GM23338 (cell line): ENCODE data around the gene SAMD4A. TPM values are rescaled to one million over a fixed set of nuclear protein-coding genes. Genes with fewer than 3 reads are reported as not detected.

Source experiments
- ATAC-seq: fragments of 200-7000 bp; cut with Tn5 transposase; 3 replicates; pipeline ENCODE4 v1.9.1; 2020
- DNase-seq: peaks from one replicate; pipeline ENCODE4 v3.0.0-alpha.2; 2015; ENCODE audit warnings: low spot score
- H2AFZ ChIP-seq: fragments of 200-600 bp; sonication (generic); 2 replicates; pipeline ENCODE4 v1.8.0; 2016; ENCODE audit warnings: antibody characterized with exemption, mild to moderate bottlenecking, moderate library complexity
- H3F3A ChIP-seq: fragments of 200-600 bp; sonication (generic); replicated peaks from 2 replicates; pipeline ENCODE4 v1.8.0; 2017; ENCODE audit warnings: antibody characterized with exemption, mixed run types, low read depth
- H3K27ac ChIP-seq: fragments of 200-600 bp; sonication (generic); 2 replicates; pipeline ENCODE4 v1.6.1; 2016; ENCODE audit warnings: low read depth
- H3K27me3 ChIP-seq: fragments of 200-600 bp; sonication (generic); 2 replicates; pipeline ENCODE4 v1.8.0; 2016; ENCODE audit warnings: mild to moderate bottlenecking, mixed run types, moderate library complexity; ENCODE audit not compliant: insufficient read depth
- H3K36me3 ChIP-seq: fragments of 200-600 bp; sonication (generic); 2 replicates; pipeline ENCODE4 v1.8.0; 2016; ENCODE audit warnings: mild to moderate bottlenecking; ENCODE audit not compliant: insufficient read depth
- H3K4me1 ChIP-seq: fragments of 200-600 bp; sonication (generic); 2 replicates; pipeline ENCODE4 v1.8.0; 2016; ENCODE audit warnings: mild to moderate bottlenecking, moderate library complexity; ENCODE audit not compliant: insufficient read depth
- H3K4me2 ChIP-seq: fragments of 200-600 bp; sonication (generic); 2 replicates; pipeline ENCODE4 v1.7.1; 2017; ENCODE audit warnings: mixed run types
- H3K4me3 ChIP-seq: fragments of 200-600 bp; sonication (generic); 2 replicates; pipeline ENCODE4 v1.6.1; 2016; ENCODE audit warnings: mixed run types
- H3K79me2 ChIP-seq: fragments of 200-600 bp; sonication (generic); replicated peaks from 2 replicates; pipeline ENCODE4 v1.8.0; 2017; ENCODE audit warnings: mild to moderate bottlenecking; ENCODE audit not compliant: insufficient read depth
- H3K9me2 ChIP-seq: fragments of 200-600 bp; sonication (generic); 2 replicates; pipeline ENCODE4 v1.8.0; 2017; ENCODE audit not compliant: insufficient read depth
- H4K20me1 ChIP-seq: fragments of 200-600 bp; sonication (generic); replicated peaks from 2 replicates; pipeline ENCODE4 v1.8.0; 2017; ENCODE audit warnings: mild to moderate bottlenecking; ENCODE audit not compliant: insufficient read depth
- H3K27ac Mint-ChIP-seq: 2 replicates; pipeline ENCODE4 v1.8.0; 2020; ENCODE audit warnings: inconsistent platforms, mild to moderate bottlenecking, moderate library complexity, mixed read lengths
- H3K27me3 Mint-ChIP-seq: 3 replicates; pipeline ENCODE4 v1.8.0; 2022; ENCODE audit warnings: low read depth, mild to moderate bottlenecking, moderate library complexity, mixed read lengths, inconsistent platforms; ENCODE audit not compliant: insufficient read depth, poor library complexity
- H3K36me3 Mint-ChIP-seq: 3 replicates; pipeline ENCODE4 v1.8.0; 2021; ENCODE audit warnings: low read depth, mild to moderate bottlenecking, inconsistent platforms, moderate library complexity, mixed read lengths
- H3K4me1 Mint-ChIP-seq: 3 replicates; pipeline ENCODE4 v1.8.0; 2020; ENCODE audit warnings: mild to moderate bottlenecking, inconsistent platforms, mixed read lengths
- H3K4me3 Mint-ChIP-seq: 3 replicates; pipeline ENCODE4 v1.8.0; 2021; ENCODE audit warnings: moderate library complexity, mild to moderate bottlenecking, inconsistent platforms, mixed read lengths
- H3K9me3 Mint-ChIP-seq: 3 replicates; pipeline ENCODE4 v1.8.0; 2020; ENCODE audit warnings: moderate library complexity, mild to moderate bottlenecking, inconsistent platforms, mixed read lengths
- CREB1 ChIP-seq: fragments of 250-450 bp; sonication (Bioruptor Pico); IDR thresholded peaks from 2 replicates; pipeline ENCODE4 v1.5.0; 2020; ENCODE audit warnings: low read depth, mild to moderate bottlenecking, moderate library complexity
- EZH2phosphoT487 ChIP-seq: fragments of 200-600 bp; sonication (generic); IDR thresholded peaks from one replicate; pipeline ENCODE4 v1.8.1; 2018; ENCODE audit warnings: antibody characterized with exemption; ENCODE audit not compliant: unreplicated experiment
- JUNB ChIP-seq: IDR thresholded peaks from one replicate; pipeline ENCODE4 v1.6.1; 2016; ENCODE audit warnings: antibody characterized with exemption; ENCODE audit not compliant: unreplicated experiment
- NANOG ChIP-seq: IDR thresholded peaks from 2 replicates; pipeline ENCODE4 v1.6.1; 2016; ENCODE audit warnings: antibody characterized with exemption, borderline replicate concordance
- REST ChIP-seq: IDR thresholded peaks from one replicate; pipeline ENCODE4 v1.6.1; 2018; ENCODE audit warnings: antibody characterized with exemption; ENCODE audit not compliant: unreplicated experiment
- ZNF462 ChIP-seq: fragments of 250-450 bp; sonication (Bioruptor Pico); IDR thresholded peaks from 2 replicates; pipeline ENCODE4 v1.5.0; 2020; ENCODE audit warnings: mild to moderate bottlenecking, moderate library complexity
- polyA plus RNA-seq: library from polyadenylated mRNA; unstranded; fragments of >200 nt; fragmentation: Nextera tagmentation; extraction: Ambion mirVana; gene quantifications from 2 replicates; pipeline ENCODE4 v1.2.1, GENCODE V29; 2016
- total RNA-seq: library from RNA; depleted of rRNA; stranded (reverse); fragments of >200 nt; shearing (Covaris generic); gene quantifications from 2 replicates; pipeline ENCODE4 v1.2.3, GENCODE V29; 2014

The SAMD4A gene
- total and polyA plus RNA-seq, 2 experiments from 2014 or later: 1.6 to 6.9 TPM

- no peak for TF ChIP-seq ZNF462 (CRISPR knock-in tag)
- no peak for TF ChIP-seq EZH2phosphoT487
Observed at GRCh38 chr14:54606631-54607133, 39.8 kb downstream of the SAMD4A start (continued).

GRCh38 chr14:54609576-54609975 is 42.6 kb downstream of the SAMD4A start:
- no peaks in the 10 kb centered on the region for H4K20me1 ChIP-seq
- no peak overlapping the region for H3K4me3 ChIP-seq
- DNase-seq (no peak), ATAC-seq (no peak)
- Mint-ChIP-seq H3K36me3 (no peaks in the 10 kb centered on the region), H3K27me3 (peaks cover 2% of the 10 kb centered on the region), H3K27ac (no peak overlapping the region), H3K9me3 (no peaks in the 10 kb centered on the region; the same call in 2 of the 3 replicates), H3K4me3 (no peak overlapping the region), H3K4me1 (peaks cover 7% of the 10 kb centered on the region; the same call in 2 of the 3 replicates)
- no peaks in the 10 kb centered on the region for H3K9me2 ChIP-seq
- H3K36me3 ChIP-seq: no peaks in the 10 kb centered on the region
- H3K27ac ChIP-seq: no peak overlapping the region
- H3F3A ChIP-seq: no peaks in the 10 kb centered on the region
- no peak overlapping the region for H2AFZ ChIP-seq
- peaks cover 11% of the 10 kb centered on the region for H3K4me1 ChIP-seq
- no peaks in the 10 kb centered on the region for H3K79me2 ChIP-seq
- no peak overlapping the region for H3K4me2 ChIP-seq
- no peaks in the 10 kb centered on the region for H3K27me3 ChIP-seq
- TF ChIP-seq JUNB (no peak), NANOG (no peak), ZNF462 (CRISPR knock-in tag) (no peak), REST (no peak), CREB1 (CRISPR knock-in tag) (no peak)
